Activated CD8-positive, alpha-beta T cell treated with anti-CD3 and anti-CD28 coated beads for 36 hours (primary cell): ENCODE measurements around the gene RAB22A. TPM values are rescaled to one million over a fixed set of nuclear protein-coding genes. Genes with fewer than 3 reads are reported as not detected.
"Not testable (repeated sequence)": the region's sequence is repeated elsewhere in the genome, so short reads cannot be mapped to it uniquely, and the experiment has no call there.

Experiments
- ATAC-seq: fragments of 200-7000 bp; cut with Tn5 transposase; one replicate; pipeline ENCODE4 v1.10.0; 2021; ENCODE audit warnings: mild to moderate bottlenecking, moderate library complexity
- CTCF ChIA-PET: fragments of 350-600 bp; sonication (Branson Sonifier 250); formaldehyde crosslinking; loops from one replicate; lab custom pipeline; 2021; ENCODE audit warnings: antibody characterized with exemption; lab: Charles Lee
- POLR2A ChIA-PET: fragments of 350-600 bp; sonication (Branson Sonifier 250); formaldehyde crosslinking; loops from one replicate; lab custom pipeline; 2021; ENCODE audit warnings: antibody characterized with exemption; lab: Charles Lee
- DNase-seq: peaks from one replicate; pipeline ENCODE4 v3.0.0-alpha.2; 2020
- H3K27ac Mint-ChIP-seq: one replicate; pipeline ENCODE4 v1.8.0; 2021; ENCODE audit warnings: mild to moderate bottlenecking, mixed read lengths
- H3K27me3 Mint-ChIP-seq: one replicate; pipeline ENCODE4 v1.8.0; 2021; ENCODE audit warnings: mixed read lengths
- H3K36me3 Mint-ChIP-seq: one replicate; pipeline ENCODE4 v1.8.0; 2021; ENCODE audit warnings: low read depth, mixed read lengths
- H3K4me1 Mint-ChIP-seq: one replicate; pipeline ENCODE4 v1.8.0; 2021; ENCODE audit warnings: low read depth, mixed read lengths
- H3K4me3 Mint-ChIP-seq: one replicate; pipeline ENCODE4 v1.8.0; 2021; ENCODE audit warnings: mild to moderate bottlenecking, moderate library complexity, mixed read lengths
- H3K9me3 Mint-ChIP-seq: one replicate; pipeline ENCODE4 v1.8.0; 2021; ENCODE audit warnings: mixed read lengths
- CTCF ChIP-seq: fragments of 200-600 bp; IDR thresholded peaks from one replicate; pipeline ENCODE4 v1.8.0; 2022; ENCODE audit warnings: antibody characterized with exemption, mild to moderate bottlenecking
- intact Hi-C: fragments of 100-400 bp; cut with micrococcal nuclease; formaldehyde crosslinking; loops from one replicate; pipeline ENCODE4 v1.10.0; 2022
- total RNA-seq, 2 experiments: library from RNA; stranded (reverse); gene quantifications; one replicate each; pipeline ENCODE4 v1.2.3, GENCODE V29; 2021

Gene RAB22A
- total RNA-seq, 2 experiments from 2014 or later: 8.3 to 9.0 TPM

- intact Hi-C loops: no loop called here
- ChIA-PET CTCF (interaction anchor here (1.4 kb wide), 1 partner anchor 129 kb away, joined by 4 read pairs; no protein-coding TSS in a partner anchor), POLR2A (interaction anchor here (1.0 kb wide), 1 partner anchor 9 kb away, joined by 3 read pairs; no protein-coding TSS in a partner anchor)
- no peak overlapping the region for H3K27ac Mint-ChIP-seq
- peaks cover 10% of the 10 kb centered on the region for H3K36me3 Mint-ChIP-seq
- H3K27me3 Mint-ChIP-seq: no peaks in the 10 kb centered on the region
- ATAC-seq (no peak), DNase-seq (no peak)
- no peaks in the 10 kb centered on the region for H3K9me3 Mint-ChIP-seq
- H3K4me1 Mint-ChIP-seq: peaks cover 8% of the 10 kb centered on the region
- no peak overlapping the region for H3K4me3 Mint-ChIP-seq
- TF ChIP-seq CTCF: no peak
Observed at GRCh38 chr20:58366866-58367265, 57.4 kb downstream of the RAB22A start.

DNA sequence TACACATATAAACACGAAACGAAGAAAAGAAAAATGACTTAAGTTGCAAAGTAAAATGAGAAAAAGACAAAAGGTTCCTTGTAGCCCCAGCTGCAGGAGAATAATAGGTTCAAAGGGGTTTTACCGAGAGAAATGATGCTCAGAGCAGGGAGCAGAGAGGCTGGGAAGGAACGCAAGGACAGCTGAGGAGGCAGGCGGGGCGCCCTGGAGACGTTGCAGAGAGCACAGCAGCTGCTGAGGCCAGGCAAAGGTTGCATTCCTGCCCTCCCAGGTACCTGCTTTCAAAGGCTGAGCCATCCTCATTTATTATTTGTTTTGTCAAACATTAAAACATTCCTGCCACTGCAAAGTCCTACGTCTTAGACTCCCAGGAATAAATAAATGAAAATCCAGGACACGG lies 63.3 kb downstream of the RAB22A start:
- no peak for ATAC-seq
- no peak overlapping the region for H3K4me3 Mint-ChIP-seq

GRCh38 chr20:58373296-58373695 lies 63.8 kb downstream of the RAB22A start:
- H3K4me3 Mint-ChIP-seq, POLR2A ChIA-PET, intact Hi-C loops, H3K27ac Mint-ChIP-seq, H3K4me1 Mint-ChIP-seq, ATAC-seq, H3K36me3 Mint-ChIP-seq, CTCF ChIA-PET, DNase-seq, H3K9me3 Mint-ChIP-seq: not testable (repeated sequence)
- peaks cover 11% of the 10 kb centered on the region for H3K27me3 Mint-ChIP-seq

More for the DNA sequence above, 63.3 kb downstream of the RAB22A start:
- ChIA-PET POLR2A (no interaction called here), CTCF (no interaction called here)
- Mint-ChIP-seq H3K4me1 (no peaks in the 10 kb centered on the region), H3K27ac (no peak overlapping the region), H3K27me3 (peaks cover 6% of the 10 kb centered on the region), H3K36me3 (no peaks in the 10 kb centered on the region), H3K9me3 (no peaks in the 10 kb centered on the region)
- intact Hi-C loops: no loop called here
- no peak for DNase-seq
- TF ChIP-seq CTCF: no peak

DNA sequence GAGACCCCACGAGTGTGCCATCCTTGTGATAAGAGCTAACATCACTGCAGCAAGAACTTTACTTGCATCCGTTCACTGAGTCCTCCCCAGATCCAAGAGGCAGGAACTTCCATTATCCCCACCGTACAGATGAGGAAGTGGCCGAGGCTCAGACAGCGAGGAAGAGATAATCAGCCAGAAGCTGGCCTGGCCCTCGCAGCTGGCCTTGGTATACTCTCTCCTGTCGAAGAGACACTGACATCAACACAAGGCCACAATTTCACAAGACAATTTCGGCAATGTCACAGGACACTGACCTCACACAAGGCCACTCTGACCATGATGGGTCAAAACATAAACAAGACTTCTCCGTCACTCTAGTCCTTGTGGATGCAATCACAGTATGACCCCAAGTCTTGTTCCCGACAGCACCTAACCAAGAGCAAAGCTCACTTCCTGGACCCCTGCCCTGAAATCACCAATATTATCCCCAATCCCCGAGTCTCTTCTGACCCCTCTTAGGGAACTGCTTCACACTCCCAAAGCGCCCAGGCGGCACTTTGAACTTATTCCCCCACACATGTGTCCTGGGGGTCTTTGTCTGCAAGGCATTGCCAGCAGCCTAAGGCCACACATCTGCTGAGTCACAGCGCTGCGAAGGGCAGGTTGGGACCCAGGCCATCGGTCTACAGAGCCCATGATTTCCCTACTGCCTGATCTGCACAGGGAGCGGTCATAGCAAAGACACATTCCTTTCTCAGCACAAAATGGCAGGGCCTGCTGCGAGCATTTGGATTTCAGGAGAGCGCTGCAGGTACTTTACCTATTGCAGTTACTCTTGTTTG lies 64.7 kb downstream of the RAB22A start:
- no peaks in the 10 kb centered on the region for H3K4me1 Mint-ChIP-seq
- CTCF ChIA-PET: no interaction called here
- no peak for TF ChIP-seq CTCF

DNA sequence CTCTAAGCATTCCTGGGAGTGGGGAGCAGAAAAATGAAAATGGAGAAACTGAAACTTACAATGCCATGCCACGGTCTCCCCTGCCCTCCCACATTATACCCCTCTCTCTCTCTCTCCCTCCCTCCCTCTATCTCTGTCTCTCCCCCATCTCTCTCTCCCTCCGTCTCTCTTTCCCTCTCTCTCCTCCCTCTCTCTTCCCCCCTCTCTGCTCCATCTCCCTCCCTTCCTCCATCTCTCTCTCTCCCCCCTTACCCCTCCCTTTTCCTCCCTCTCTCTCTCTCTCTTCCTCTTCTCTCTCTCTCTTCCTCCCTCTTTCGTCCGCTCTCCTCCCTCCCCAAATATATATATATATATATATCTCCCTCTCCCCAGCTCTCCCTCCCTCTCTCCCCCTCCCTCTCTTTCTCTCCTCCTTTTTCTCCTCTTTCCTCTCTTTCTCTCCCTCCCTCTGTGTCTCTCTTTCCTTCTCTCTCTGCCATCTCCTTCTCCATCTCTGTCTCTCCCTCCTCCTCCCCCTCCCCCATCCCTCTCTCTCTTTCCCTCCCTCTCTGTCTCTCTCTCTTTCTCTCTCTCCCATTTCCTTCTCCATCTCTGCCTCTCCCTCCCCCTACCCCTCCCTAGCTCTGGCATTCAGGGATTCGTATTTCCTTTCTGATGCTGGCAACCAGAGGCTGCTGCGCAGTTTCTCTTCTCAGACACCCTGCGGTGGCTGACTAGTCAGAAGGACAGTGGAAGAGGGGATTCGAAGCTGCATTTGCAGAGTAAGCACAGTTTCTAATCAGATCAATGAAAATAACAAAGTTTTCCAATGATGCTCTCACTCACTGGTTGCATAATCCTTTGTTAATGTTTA lies 65.6 kb downstream of the RAB22A start:
- H3K27ac Mint-ChIP-seq: no peak overlapping the region
- no peaks in the 10 kb centered on the region for H3K9me3 Mint-ChIP-seq
- ChIA-PET POLR2A (no interaction called here), CTCF (no interaction called here)
- no peak for TF ChIP-seq CTCF
- DNase-seq: no peak
- H3K4me3 Mint-ChIP-seq: no peak overlapping the region
- no peaks in the 10 kb centered on the region for H3K4me1 Mint-ChIP-seq
- H3K27me3 Mint-ChIP-seq: peaks cover 18% of the 10 kb centered on the region
- H3K36me3 Mint-ChIP-seq: no peaks in the 10 kb centered on the region
- intact Hi-C loops: no loop called here
- no peak for ATAC-seq

More for the DNA sequence above, 64.7 kb downstream of the RAB22A start:
- Mint-ChIP-seq H3K36me3 (no peaks in the 10 kb centered on the region), H3K9me3 (no peaks in the 10 kb centered on the region), H3K4me3 (no peak overlapping the region), H3K27ac (no peak overlapping the region), H3K27me3 (peaks cover 17% of the 10 kb centered on the region)
- DNase-seq (no peak), ATAC-seq (no peak)
- intact Hi-C loops: no loop called here
- POLR2A ChIA-PET: no interaction called here
